OCI-LY3 (cell line): Measurements from ENCODE around the gene GRIFIN.

Source experiments
- H2AFZ ChIP-seq: fragments of 200-600, 300-600 bp; shearing (Covaris generic); 2 replicates; pipeline ENCODE4 v1.6.0; 2014; ENCODE audit warnings: antibody characterized with exemption, low read depth, low read length
- H3K27ac ChIP-seq: fragments of 200-600, 300-600 bp; sonication (generic); 2 replicates; pipeline ENCODE4 v1.5.1; 2014; ENCODE audit warnings: mild to moderate bottlenecking, low read length, moderate library complexity, mixed read lengths
- H3K27me3 ChIP-seq: fragments of 200-600, 300-600 bp; sonication (generic); 2 replicates; pipeline ENCODE4 v1.6.1; 2014; ENCODE audit warnings: low read depth, low read length, mixed read lengths
- H3K36me3 ChIP-seq: fragments of 200-600, 300-600 bp; sonication (generic); replicated peaks from 2 replicates; pipeline ENCODE3; 2014; ENCODE audit warnings: low read depth, low read length, mixed read lengths
- H3K4me1 ChIP-seq: fragments of 300-600, 200-600 bp; sonication (generic); 2 replicates; pipeline ENCODE4 v1.6.1; 2014; ENCODE audit warnings: low read length, mixed read lengths
- H3K4me2 ChIP-seq: fragments of 200-600, 300-600 bp; sonication (generic); 2 replicates; pipeline ENCODE4 v1.6.1; 2014; ENCODE audit warnings: low read length, mixed read lengths
- H3K4me3 ChIP-seq: fragments of 300-600, 200-600 bp; sonication (generic); 2 replicates; pipeline ENCODE4 v1.5.1; 2014; ENCODE audit warnings: antibody characterized with exemption, mild to moderate bottlenecking, low read length, moderate library complexity
- H3K79me2 ChIP-seq: fragments of 300-600, 200-600 bp; shearing (Covaris generic); 2 replicates; pipeline ENCODE4 v1.6.1; 2014; ENCODE audit warnings: mild to moderate bottlenecking, low read length, mixed read lengths
- H3K9ac ChIP-seq: fragments of 300-600, 200-600 bp; shearing (Covaris generic); 2 replicates; pipeline ENCODE4 v1.6.0; 2014; ENCODE audit warnings: mild to moderate bottlenecking, low read length, moderate library complexity
- H3K9me3 ChIP-seq: fragments of 200-600, 300-600 bp; shearing (Covaris generic); 2 replicates; pipeline ENCODE4 v1.6.1; 2014; ENCODE audit warnings: low read length, mixed read lengths; ENCODE audit not compliant: insufficient read depth
- H4K20me1 ChIP-seq: fragments of 200-600, 300-600 bp; sonication (generic); 2 replicates; pipeline ENCODE4 v1.6.1; 2016; ENCODE audit warnings: low read length, mixed read lengths; ENCODE audit not compliant: insufficient read depth
- EZH2phosphoT487 ChIP-seq: fragments of 200-600 bp; shearing (Covaris generic); IDR thresholded peaks from 2 replicates; pipeline ENCODE4 v1.6.1; 2018; ENCODE audit warnings: antibody characterized with exemption, mixed run types, low read depth
- TF ChIP-seq, protein P1 (sequence below): fragments of 200-600, 300-600 bp; sonication (generic); IDR thresholded peaks from 2 replicates; pipeline ENCODE4 v1.5.1; 2014; ENCODE audit warnings: antibody characterized with exemption, low read length, low read depth

Gene GRIFIN

DNA sequence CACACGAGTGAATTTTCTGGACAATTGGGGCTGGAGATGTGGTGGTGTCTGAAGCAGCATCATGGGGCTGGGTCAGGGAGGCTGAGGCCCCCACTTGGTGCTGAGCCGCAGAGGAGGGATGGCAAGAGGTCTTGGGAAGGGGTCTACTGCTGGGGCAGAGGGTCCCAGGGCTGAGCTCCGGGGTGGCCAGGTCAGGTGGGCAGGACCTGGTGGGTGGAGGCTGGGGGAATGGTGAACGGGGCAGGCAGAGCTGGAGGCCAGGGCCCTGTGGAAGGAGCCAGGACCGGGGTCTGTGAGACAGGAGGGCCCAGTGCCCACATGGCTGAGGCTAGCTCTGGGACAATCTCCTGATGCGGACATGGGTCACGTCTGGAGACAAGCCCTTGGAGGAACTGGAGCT lies 23.0 kb upstream of the GRIFIN start:
- Histone ChIP-seq H2AFZ (no peak overlapping the region), H3K9ac (no peak overlapping the region), H3K9me3 (no peaks in the 10 kb centered on the region), H3K4me3 (no peak overlapping the region), H3K27ac (no peak overlapping the region), H3K79me2 (no peaks in the 10 kb centered on the region), H3K4me1 (peaks cover 9% of the 10 kb centered on the region; the same call in 1 of the 2 replicates), H3K27me3 (no peaks in the 10 kb centered on the region), H3K36me3 (no peaks in the 10 kb centered on the region), H4K20me1 (no peaks in the 10 kb centered on the region), H3K4me2 (no peak overlapping the region)
- TF ChIP-seq, protein P1, sequence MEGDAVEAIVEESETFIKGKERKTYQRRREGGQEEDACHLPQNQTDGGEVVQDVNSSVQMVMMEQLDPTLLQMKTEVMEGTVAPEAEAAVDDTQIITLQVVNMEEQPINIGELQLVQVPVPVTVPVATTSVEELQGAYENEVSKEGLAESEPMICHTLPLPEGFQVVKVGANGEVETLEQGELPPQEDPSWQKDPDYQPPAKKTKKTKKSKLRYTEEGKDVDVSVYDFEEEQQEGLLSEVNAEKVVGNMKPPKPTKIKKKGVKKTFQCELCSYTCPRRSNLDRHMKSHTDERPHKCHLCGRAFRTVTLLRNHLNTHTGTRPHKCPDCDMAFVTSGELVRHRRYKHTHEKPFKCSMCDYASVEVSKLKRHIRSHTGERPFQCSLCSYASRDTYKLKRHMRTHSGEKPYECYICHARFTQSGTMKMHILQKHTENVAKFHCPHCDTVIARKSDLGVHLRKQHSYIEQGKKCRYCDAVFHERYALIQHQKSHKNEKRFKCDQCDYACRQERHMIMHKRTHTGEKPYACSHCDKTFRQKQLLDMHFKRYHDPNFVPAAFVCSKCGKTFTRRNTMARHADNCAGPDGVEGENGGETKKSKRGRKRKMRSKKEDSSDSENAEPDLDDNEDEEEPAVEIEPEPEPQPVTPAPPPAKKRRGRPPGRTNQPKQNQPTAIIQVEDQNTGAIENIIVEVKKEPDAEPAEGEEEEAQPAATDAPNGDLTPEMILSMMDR: no peak
- no peak for TF ChIP-seq EZH2phosphoT487

DNA sequence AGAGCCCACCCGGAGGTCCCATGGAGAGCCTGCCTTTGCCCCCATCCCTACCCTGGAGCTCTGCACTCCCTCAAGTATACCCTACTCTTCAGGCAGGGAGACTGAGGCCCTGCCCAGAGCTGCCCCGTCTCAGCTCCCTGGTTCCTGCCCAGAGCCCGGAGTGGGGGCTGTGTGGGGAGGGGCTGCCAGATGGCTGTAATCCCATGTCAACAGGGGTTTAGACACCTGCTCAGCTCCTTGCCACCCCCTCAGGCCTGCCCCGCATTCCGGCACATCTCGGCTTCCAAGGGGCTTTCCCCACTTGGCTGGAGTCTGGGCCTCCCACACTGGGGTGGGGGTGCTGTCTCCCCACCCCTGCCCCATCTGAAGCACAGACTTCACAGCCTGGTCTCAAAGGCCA lies 22.5 kb upstream of the GRIFIN start:
- H3K4me1 ChIP-seq: peaks cover 9% of the 10 kb centered on the region; the same call in 1 of the 2 replicates
- H2AFZ ChIP-seq: no peak overlapping the region
- H3K36me3 ChIP-seq: no peaks in the 10 kb centered on the region
- H3K79me2 ChIP-seq: no peaks in the 10 kb centered on the region
- H3K27me3 ChIP-seq: no peaks in the 10 kb centered on the region
- H3K9ac ChIP-seq: no peak overlapping the region
- no peaks in the 10 kb centered on the region for H3K9me3 ChIP-seq
- H3K27ac ChIP-seq: no peak overlapping the region
- no peaks in the 10 kb centered on the region for H4K20me1 ChIP-seq
- no peak for TF ChIP-seq EZH2phosphoT487
- TF ChIP-seq, protein P1: no peak
- no peak overlapping the region for H3K4me2 ChIP-seq
- H3K4me3 ChIP-seq: no peak overlapping the region

DNA sequence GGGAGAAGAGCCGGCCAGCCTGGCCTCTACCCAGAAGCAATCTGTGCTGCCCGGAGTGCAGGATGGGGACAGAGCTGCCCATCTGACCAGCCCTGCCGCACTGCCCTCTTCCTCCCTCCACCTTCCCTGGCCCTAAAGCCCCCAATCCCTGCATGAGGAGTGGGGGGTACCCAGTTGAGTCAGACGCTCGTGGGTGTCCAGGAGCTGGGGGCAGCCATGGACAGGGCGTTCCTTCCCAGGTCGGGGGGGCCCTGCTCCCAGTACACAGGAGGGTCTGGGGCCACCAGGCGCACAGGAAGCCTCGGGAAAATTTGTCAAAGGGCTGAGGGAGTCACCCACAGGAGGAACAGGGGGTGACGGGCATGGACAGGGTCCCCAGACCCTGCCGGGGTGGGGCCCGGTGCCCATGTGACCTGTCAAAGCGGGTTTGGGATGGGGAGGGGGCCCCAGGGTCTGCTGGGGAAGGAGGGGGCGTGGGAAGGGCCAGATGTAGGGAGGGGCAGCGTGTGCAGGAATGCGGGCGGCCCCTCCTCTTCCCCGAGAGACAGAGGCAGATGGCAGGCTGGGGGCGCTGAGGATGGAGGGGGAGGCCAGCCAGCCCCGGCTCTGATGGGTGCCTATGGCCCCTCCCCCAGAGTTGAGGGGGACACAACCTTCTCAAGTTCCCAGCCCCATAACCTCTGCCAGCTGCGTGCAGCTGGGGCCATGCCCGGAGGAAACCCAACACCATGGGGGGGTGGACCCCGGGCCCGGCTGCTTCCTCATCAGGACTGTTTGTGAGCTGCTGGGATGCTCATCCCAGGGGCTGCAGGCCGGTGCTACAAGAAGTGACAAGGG lies 21.5 kb upstream of the GRIFIN start:
- Histone ChIP-seq H2AFZ (no peak overlapping the region), H3K36me3 (no peaks in the 10 kb centered on the region), H3K4me2 (no peak overlapping the region), H3K27me3 (no peaks in the 10 kb centered on the region), H3K9ac (no peak overlapping the region), H3K9me3 (no peaks in the 10 kb centered on the region), H3K27ac (no peak overlapping the region), H3K4me1 (peaks cover 9% of the 10 kb centered on the region; the same call in 1 of the 2 replicates), H3K79me2 (no peaks in the 10 kb centered on the region), H4K20me1 (no peaks in the 10 kb centered on the region), H3K4me3 (no peak overlapping the region)
- TF ChIP-seq EZH2phosphoT487: no peak
- TF ChIP-seq, protein P1: no peak

DNA sequence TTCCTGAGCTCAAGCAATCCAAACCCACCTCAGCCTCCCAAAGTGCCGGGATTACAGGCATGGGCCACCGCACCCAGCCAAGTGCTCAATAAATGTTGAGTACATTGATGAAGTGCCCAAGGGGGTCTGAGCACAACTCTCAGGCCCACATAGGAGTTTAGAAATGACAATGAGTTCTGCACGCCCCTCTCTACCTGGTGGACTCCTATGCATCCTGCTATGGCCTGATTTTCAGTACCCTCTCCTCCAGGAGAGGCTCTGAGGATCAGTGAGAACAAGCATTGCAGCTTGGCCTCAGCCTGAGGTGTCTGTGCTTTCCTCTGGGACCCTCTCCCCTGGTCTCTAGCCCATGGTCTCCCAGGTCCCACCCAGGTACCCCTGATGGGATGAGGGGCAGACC lies 20.9 kb upstream of the GRIFIN start:
- Histone ChIP-seq H3K4me1 (peaks cover 9% of the 10 kb centered on the region; the same call in 1 of the 2 replicates), H3K36me3 (no peaks in the 10 kb centered on the region), H2AFZ (no peak overlapping the region), H3K4me3 (no peak overlapping the region), H3K79me2 (no peaks in the 10 kb centered on the region), H3K27me3 (no peaks in the 10 kb centered on the region), H3K9ac (no peak overlapping the region), H4K20me1 (no peaks in the 10 kb centered on the region), H3K27ac (no peak overlapping the region), H3K9me3 (no peaks in the 10 kb centered on the region), H3K4me2 (no peak overlapping the region)
- TF ChIP-seq, protein P1: no peak
- no peak for TF ChIP-seq EZH2phosphoT487
